ENCODE results near the gene GZF1.
A peak's percentile ranks its signal among the peaks of the same experiment; 100 is the strongest.

The GZF1 gene

GRCh38 chr20:23361476-23362391 is at the start of gene GZF1:
GZF1 (plus strand) TSS chr20:23362182; CDS start chr20:23364384, 2,202 bp downstream.
- peak; percentile 81 for DNase-seq (ENCODE audit: low read depth, low spot score)
- CTCF ChIA-PET = no interaction called here
- H3K4me3 ChIP-seq (ENCODE audit: low read depth, low read length) = peak within 1 kb of the TSS; percentile 79
- POLR2A ChIA-PET = interaction anchor here (1.0 to 2.1 kb wide), 2 partner anchors 12 to 311 kb away, joined by 3 to 11 read pairs; partner anchors contain the start of gene NXT1
- TF ChIP-seq, protein P1, sequence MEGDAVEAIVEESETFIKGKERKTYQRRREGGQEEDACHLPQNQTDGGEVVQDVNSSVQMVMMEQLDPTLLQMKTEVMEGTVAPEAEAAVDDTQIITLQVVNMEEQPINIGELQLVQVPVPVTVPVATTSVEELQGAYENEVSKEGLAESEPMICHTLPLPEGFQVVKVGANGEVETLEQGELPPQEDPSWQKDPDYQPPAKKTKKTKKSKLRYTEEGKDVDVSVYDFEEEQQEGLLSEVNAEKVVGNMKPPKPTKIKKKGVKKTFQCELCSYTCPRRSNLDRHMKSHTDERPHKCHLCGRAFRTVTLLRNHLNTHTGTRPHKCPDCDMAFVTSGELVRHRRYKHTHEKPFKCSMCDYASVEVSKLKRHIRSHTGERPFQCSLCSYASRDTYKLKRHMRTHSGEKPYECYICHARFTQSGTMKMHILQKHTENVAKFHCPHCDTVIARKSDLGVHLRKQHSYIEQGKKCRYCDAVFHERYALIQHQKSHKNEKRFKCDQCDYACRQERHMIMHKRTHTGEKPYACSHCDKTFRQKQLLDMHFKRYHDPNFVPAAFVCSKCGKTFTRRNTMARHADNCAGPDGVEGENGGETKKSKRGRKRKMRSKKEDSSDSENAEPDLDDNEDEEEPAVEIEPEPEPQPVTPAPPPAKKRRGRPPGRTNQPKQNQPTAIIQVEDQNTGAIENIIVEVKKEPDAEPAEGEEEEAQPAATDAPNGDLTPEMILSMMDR (IDR thresholded peaks at IDR 0.05; ENCODE audit: insufficient read depth, low read length, missing control alignments) = no peak

- CTCF ChIA-PET = no interaction called here
- DNase-seq (ENCODE audit: low read depth, low spot score) = no peak
- TF ChIP-seq, protein P1 (IDR thresholded peaks at IDR 0.05; ENCODE audit: insufficient read depth, low read length, missing control alignments) = no peak
- POLR2A ChIA-PET = no interaction called here
- no peak overlapping the region for H3K4me3 ChIP-seq (ENCODE audit: low read depth, low read length)
These were observed 48.7 kb upstream of the GZF1 start for GRCh38 chr20:23313271-23313670.

GRCh38 chr20:23314699-23315098 is 47.3 kb upstream of the GZF1 start:
- no peak for DNase-seq (ENCODE audit: low read depth, low spot score)
- POLR2A ChIA-PET = no interaction called here
- TF ChIP-seq, protein P1 (IDR thresholded peaks at IDR 0.05; ENCODE audit: insufficient read depth, low read length, missing control alignments) = no peak
- CTCF ChIA-PET = no interaction called here
- H3K4me3 ChIP-seq (ENCODE audit: low read depth, low read length) = no peak overlapping the region

DNA sequence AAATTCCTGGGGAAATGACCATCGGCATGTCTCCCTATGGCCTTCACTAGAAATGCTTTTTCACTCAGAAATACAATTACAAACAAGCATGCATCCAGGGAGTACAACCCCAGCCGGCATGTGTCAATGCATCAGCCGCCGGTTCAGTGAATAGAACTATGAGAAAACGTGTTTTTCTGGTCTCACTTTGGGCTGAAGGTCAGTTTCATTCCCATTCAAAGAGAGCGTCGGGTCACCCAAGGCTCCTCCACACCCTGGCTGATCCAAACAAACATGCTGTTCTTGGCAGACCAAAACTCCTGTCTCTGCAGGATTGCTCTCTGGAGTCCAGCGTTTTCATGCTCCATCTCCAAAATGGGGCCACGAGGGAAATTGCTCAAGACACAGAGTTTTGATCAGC is 46.9 kb upstream of the GZF1 start:
- DNase-seq (ENCODE audit: low read depth, low spot score) = no peak
- TF ChIP-seq, protein P1 (IDR thresholded peaks at IDR 0.05; ENCODE audit: insufficient read depth, low read length, missing control alignments) = no peak
- no peak overlapping the region for H3K4me3 ChIP-seq (ENCODE audit: low read depth, low read length)
- CTCF ChIA-PET = no interaction called here
- POLR2A ChIA-PET = no interaction called here

DNA sequence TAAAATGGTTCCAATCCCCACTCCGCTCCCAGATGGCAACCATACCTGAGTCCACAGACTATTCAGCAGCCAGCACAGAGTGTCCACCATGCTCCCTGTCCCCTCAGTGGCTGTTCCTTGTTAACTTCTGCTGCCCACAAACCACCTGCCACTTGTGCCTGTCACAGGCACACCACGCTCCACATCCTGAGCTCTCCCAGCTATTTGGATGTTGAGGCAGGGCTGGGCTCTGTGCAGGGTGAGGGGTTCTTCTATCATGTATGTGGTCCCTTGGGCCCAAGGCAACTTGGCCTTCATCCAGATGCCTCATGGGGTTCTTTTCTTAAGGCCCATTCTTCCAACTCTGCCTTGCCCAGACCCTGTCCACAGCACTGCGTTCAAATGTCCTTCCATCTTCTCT is 45.4 kb upstream of the GZF1 start:
- POLR2A ChIA-PET = no interaction called here
- no peak for DNase-seq (ENCODE audit: low read depth, low spot score)
- CTCF ChIA-PET = no interaction called here
- TF ChIP-seq, protein P1 (IDR thresholded peaks at IDR 0.05; ENCODE audit: insufficient read depth, low read length, missing control alignments) = no peak
- H3K4me3 ChIP-seq (ENCODE audit: low read depth, low read length) = no peak overlapping the region

DNA sequence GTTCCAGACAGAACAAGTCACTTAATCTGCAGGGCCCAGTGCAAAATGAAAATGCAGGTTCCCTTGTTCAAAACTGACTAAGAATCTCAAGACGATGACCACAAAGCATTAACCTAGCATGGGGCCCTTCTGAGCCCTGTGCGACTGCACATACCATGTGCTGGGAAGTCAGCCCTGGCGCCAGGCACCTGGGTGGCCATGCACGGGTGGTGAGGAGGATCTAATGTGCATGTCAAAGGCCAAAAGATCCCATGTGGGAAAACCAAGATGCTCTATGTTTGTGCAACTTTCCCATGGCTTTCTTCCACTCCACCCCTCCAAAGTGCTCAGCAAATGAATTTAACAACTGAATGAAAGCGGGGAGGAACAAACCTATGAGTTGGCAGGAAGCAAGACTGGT is 44.9 kb upstream of the GZF1 start:
- H3K4me3 ChIP-seq (ENCODE audit: low read depth, low read length) = no peak overlapping the region
- DNase-seq (ENCODE audit: low read depth, low spot score) = no peak
- CTCF ChIA-PET = no interaction called here
- POLR2A ChIA-PET = no interaction called here
- TF ChIP-seq, protein P1 (IDR thresholded peaks at IDR 0.05; ENCODE audit: insufficient read depth, low read length, missing control alignments) = no peak
